T-helper 1 cell treated with Interleukin-12 subunit alpha and Interleukin-12 subunit beta and Interleukin-4 antibody, amounts not matched to agents 30 ng/mL and 1 ng/mL, for 36 hours (primary cell): ENCODE results near the gene HINT1. TPM values are rescaled to one million over a fixed set of nuclear protein-coding genes. Genes with fewer than 3 reads are reported as not detected.

Source experiments
- intact Hi-C: fragments of 100-400 bp; cut with micrococcal nuclease; formaldehyde crosslinking; loops from one replicate; pipeline ENCODE4 v1.15.1; 2024
- total RNA-seq: library from RNA; stranded (reverse); gene quantifications from 2 replicates; pipeline ENCODE4 v1.2.3, GENCODE V29; 2022

Gene HINT1
- total RNA-seq, 1 donor from 2014 or later: 322 TPM

- intact Hi-C loops: loop anchor here (10.0 kb wide), 1 partner anchor 1450 kb away; no protein-coding TSS in a partner anchor
Measured at GRCh38 chr5:131114754-131115153, 50.3 kb downstream of the HINT1 start.

GRCh38 chr5:131112424-131112823 lies 52.6 kb downstream of the HINT1 start:
- intact Hi-C loops: loop anchor here (10.0 kb wide), 1 partner anchor 1448 kb away; no protein-coding TSS in a partner anchor

- intact Hi-C loops: loop anchor here (1.0 to 10.0 kb wide), 8 partner anchors 41 to 1445 kb away; no protein-coding TSS in a partner anchor
Measured at GRCh38 chr5:131110256-131110594, 54.8 kb downstream of the HINT1 start.

GRCh38 chr5:131109540-131110255 lies 55.4 kb downstream of the HINT1 start:
- intact Hi-C loops: loop anchor here (1.0 to 10.0 kb wide), 9 partner anchors 40 to 1445 kb away; no protein-coding TSS in a partner anchor

Other genes with a start within 250 kb of the HINT1 start
- gene LYRM7, start 5.7 kb upstream of the HINT1 start, total RNA-seq: 15.0 and 16.7 TPM in 2 replicates
- 207 and 209 TPM in 2 replicates for gene CDC42SE2, start 98.8 kb upstream of the HINT1 start, total RNA-seq